SK-N-SH treated with all-trans-retinoic acid at 6 μM for 48 hours (cell line): ENCODE data around the gene SURF6.

ENCODE experiments used
- ARNTL ChIP-seq: fragments of 450-650 bp; formaldehyde crosslinking; IDR thresholded peaks from 2 replicates; pipeline ENCODE4 v1.5.0; 2020; ENCODE audit warnings: low read depth, mild to moderate bottlenecking, moderate library complexity, borderline replicate concordance
- CSRNP3 ChIP-seq: fragments of 250-450 bp; sonication (Bioruptor Pico); IDR thresholded peaks from 2 replicates; pipeline ENCODE4 v1.5.1; 2021; ENCODE audit warnings: mild to moderate bottlenecking, moderate library complexity
- GLIS3 ChIP-seq: fragments of 250-450 bp; sonication (Bioruptor Pico); IDR thresholded peaks from 2 replicates; pipeline ENCODE4 v1.5.0; 2020; ENCODE audit warnings: mild to moderate bottlenecking, moderate library complexity
- ISL1 ChIP-seq: fragments of 250-450 bp; sonication (Bioruptor Pico); IDR thresholded peaks from 2 replicates; pipeline ENCODE4 v2.1.2; 2022; ENCODE audit warnings: mild to moderate bottlenecking, moderate library complexity
- RARB ChIP-seq: fragments of 250-450 bp; sonication (Bioruptor Pico); IDR thresholded peaks from 2 replicates; pipeline ENCODE4 v1.8.0; 2021; ENCODE audit warnings: mild to moderate bottlenecking, moderate library complexity
- SNAI2 ChIP-seq: fragments of 250-450 bp; sonication (Bioruptor Pico); IDR thresholded peaks from 2 replicates; pipeline ENCODE4 v1.5.0; 2020; ENCODE audit warnings: mild to moderate bottlenecking, moderate library complexity
- TCF4 ChIP-seq: fragments of 250-450 bp; sonication (Bioruptor Pico); IDR thresholded peaks from 2 replicates; pipeline ENCODE4 v1.8.0; 2021; ENCODE audit warnings: mild to moderate bottlenecking, moderate library complexity, borderline replicate concordance
- TSHZ2 ChIP-seq: fragments of 250-450 bp; sonication (Bioruptor Pico); IDR thresholded peaks from 2 replicates; pipeline ENCODE4 v1.5.0; 2020; ENCODE audit warnings: mild to moderate bottlenecking, moderate library complexity
- ZC3H10 ChIP-seq: fragments of 250-450 bp; sonication (Bioruptor Pico); IDR thresholded peaks from 2 replicates; pipeline ENCODE4 v1.5.1; 2021; ENCODE audit warnings: mild to moderate bottlenecking, moderate library complexity
- ZFP3 ChIP-seq: fragments of 250-450 bp; sonication (Bioruptor Pico); IDR thresholded peaks from 2 replicates; pipeline ENCODE4 v1.5.0; 2020; ENCODE audit warnings: mild to moderate bottlenecking, moderate library complexity
- ZFP30 ChIP-seq: fragments of 450-650 bp; formaldehyde crosslinking; IDR thresholded peaks from 2 replicates; pipeline ENCODE4 v1.5.0; 2022; ENCODE audit warnings: mild to moderate bottlenecking, moderate library complexity
- ZNF70 ChIP-seq: fragments of 450-650 bp; formaldehyde crosslinking; IDR thresholded peaks from 2 replicates; pipeline ENCODE4 v1.5.0; 2020; ENCODE audit warnings: mild to moderate bottlenecking, moderate library complexity
- ZNF8 ChIP-seq: fragments of 450-650 bp; formaldehyde crosslinking; IDR thresholded peaks from 2 replicates; pipeline ENCODE4 v1.5.0; 2020; ENCODE audit warnings: mild to moderate bottlenecking, moderate library complexity

GRCh38 chr9:133384736-133385321 lies 48.8 kb upstream of the SURF6 start:
- TF ChIP-seq ZC3H10 (CRISPR knock-in tag) = no peak
- TF ChIP-seq ARNTL (CRISPR knock-in tag) = no peak
- TF ChIP-seq ZNF70 (CRISPR knock-in tag) = no peak
- no peak for TF ChIP-seq ZFP30 (CRISPR knock-in tag)
- TF ChIP-seq ISL1 = no peak
- no peak for TF ChIP-seq CSRNP3 (CRISPR knock-in tag)
- TF ChIP-seq GLIS3 (CRISPR knock-in tag) = no peak
- no peak for TF ChIP-seq TSHZ2 (CRISPR knock-in tag)
- no peak for TF ChIP-seq ZNF8 (CRISPR knock-in tag)
- TF ChIP-seq SNAI2 = no peak
- TF ChIP-seq ZFP3 (CRISPR knock-in tag) = no peak
- TF ChIP-seq RARB = no peak
- TF ChIP-seq TCF4 (CRISPR knock-in tag) = no peak
